Gastrocnemius medialis (tissue), 4 donors: Measurements from ENCODE around the gene MCM7. TPM values are rescaled to one million over a fixed set of nuclear protein-coding genes. Genes with fewer than 3 reads are reported as not detected.

Source experiments
- ATAC-seq, 2 donors: fragments of 150-250 bp; one replicate each; pipeline ENCODE4 v1.9.1; 2016
- DNase-seq, 2 donors: peaks; one replicate each; pipeline ENCODE4 v3.0.0-alpha.2; 2019
- H3K27ac ChIP-seq, 4 donors: fragments of 200-600 bp; sonication (generic); 1 replicate in 1 of 4; 2 replicates in 3 of 4; pipeline ENCODE4 v1.5.1; 2016 to 2018; ENCODE audit warnings: mild to moderate bottlenecking in 2 of 4, moderate library complexity in 1 of 4
- H3K27me3 ChIP-seq, 3 donors: fragments of 200-600 bp; sonication (generic) in 2 of 3; 1 replicate in 1 of 3; 2 replicates in 2 of 3; pipeline versions ENCODE4 v1.5.1 to v1.6.0; 2016 to 2019; ENCODE audit warnings: mild to moderate bottlenecking in 1 of 3, moderate library complexity in 1 of 3
- H3K36me3 ChIP-seq, 2 donors: fragments of 200-600 bp; sonication (generic) in 1 of 2; one replicate each; pipeline ENCODE4 v1.5.1; 2017 to 2018
- H3K4me1 ChIP-seq, 2 donors: fragments of 200-600 bp; sonication (generic) in 1 of 2; one replicate each; pipeline ENCODE4 v1.5.1; 2016 to 2017; ENCODE audit warnings: mild to moderate bottlenecking in 2 of 2
- H3K4me3 ChIP-seq, 4 donors: fragments of 200-600 bp; sonication (generic) in 3 of 4; 1 replicate in 1 of 4; 2 replicates in 3 of 4; pipeline ENCODE4 v1.5.1; 2016 to 2019; ENCODE audit warnings: mild to moderate bottlenecking in 2 of 4
- H3K9me3 ChIP-seq, 3 donors: fragments of 200-600 bp; sonication (generic) in 2 of 3; 1 replicate in 1 of 3; 2 replicates in 2 of 3; pipeline ENCODE4 v1.5.1; 2016 to 2019
- POLR2A ChIP-seq, 2 donors: fragments of 450-650 bp; IDR thresholded peaks; one replicate each; pipeline ENCODE4 v1.6.1; 2017; ENCODE audit warnings: antibody characterized with exemption in 2 of 2, mild to moderate bottlenecking in 2 of 2, moderate library complexity in 2 of 2
- in situ Hi-C, 4 donors: fragments of 200-750 bp; cut with MboI; loops; one replicate each; pipeline versions ENCODE4 v1.15.0 to v1.8.0; 2017; ENCODE audit warnings: low sequenced_read_pairs in 4 of 4
- intact Hi-C: fragments of 100-400 bp; cut with DNase I; formaldehyde crosslinking; loops from one replicate; pipeline ENCODE4 v1.15.1; 2023; ENCODE audit warnings: low total_unique reads
- total RNA-seq, 4 donors: library from RNA; depleted of rRNA; stranded (reverse); fragments of >200 nt; gene quantifications; one replicate each; pipeline versions ENCODE4 v1.1.0 to v1.2.3, GENCODE V29; 2016
- TF ChIP-seq, protein P1 (sequence below), 5 experiments: fragments of 450-650 bp in 3 of 5; fragments of 200-600 bp in 2 of 5; sonication (generic) in 2 of 5; IDR thresholded peaks in 4 of 5; conservative IDR thresholded peaks in 1 of 5; 1 replicate in 4 of 5; 2 replicates in 1 of 5; pipeline ENCODE4 v1.5.1; 2016 to 2019; ENCODE audit warnings: antibody characterized with exemption in 5 of 5, mild to moderate bottlenecking in 3 of 5, moderate library complexity in 3 of 5

The MCM7 gene
- total RNA-seq, 4 donors from 2014 or later = 23.9 to 45.7 (median 36.1) TPM

DNA sequence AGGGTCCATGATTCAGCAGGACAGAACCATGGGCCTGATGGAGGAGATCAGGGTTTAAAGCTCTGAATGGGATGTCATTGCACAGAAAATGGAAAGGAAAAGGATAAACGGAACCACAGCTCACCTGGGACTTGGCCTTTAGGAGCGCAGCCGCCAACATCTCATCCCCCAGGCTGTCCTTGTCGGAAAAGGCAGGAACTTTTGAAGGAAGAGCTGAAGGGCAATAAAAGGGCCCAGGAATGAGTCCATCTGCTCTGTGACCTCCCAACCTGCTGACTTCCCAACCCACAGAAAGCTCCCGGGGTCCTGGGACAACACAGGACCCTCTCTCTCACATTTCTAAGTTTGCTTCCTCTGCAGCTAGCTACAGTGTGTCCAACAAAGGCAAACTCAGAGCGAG, 25.8 kb downstream of the MCM7 start:
- Histone ChIP-seq H3K4me1 (peaks cover 14 to 16% of the 10 kb centered on the region in 2 donors), H3K4me3 (no peak overlapping the region), H3K36me3 (peaks cover 20 to 72% of the 10 kb centered on the region in 2 donors), H3K27ac (no peak overlapping the region), H3K9me3 (peaks cover 7 to 25% (median 14%) of the 10 kb centered on the region in 3 donors), H3K27me3 (no peaks in the 10 kb centered on the region)
- in situ Hi-C loops (no loop called here), intact Hi-C loops (no loop called here)
- TF ChIP-seq POLR2A (IDR thresholded peaks at IDR 0.05) = no peak
- TF ChIP-seq, protein P1, sequence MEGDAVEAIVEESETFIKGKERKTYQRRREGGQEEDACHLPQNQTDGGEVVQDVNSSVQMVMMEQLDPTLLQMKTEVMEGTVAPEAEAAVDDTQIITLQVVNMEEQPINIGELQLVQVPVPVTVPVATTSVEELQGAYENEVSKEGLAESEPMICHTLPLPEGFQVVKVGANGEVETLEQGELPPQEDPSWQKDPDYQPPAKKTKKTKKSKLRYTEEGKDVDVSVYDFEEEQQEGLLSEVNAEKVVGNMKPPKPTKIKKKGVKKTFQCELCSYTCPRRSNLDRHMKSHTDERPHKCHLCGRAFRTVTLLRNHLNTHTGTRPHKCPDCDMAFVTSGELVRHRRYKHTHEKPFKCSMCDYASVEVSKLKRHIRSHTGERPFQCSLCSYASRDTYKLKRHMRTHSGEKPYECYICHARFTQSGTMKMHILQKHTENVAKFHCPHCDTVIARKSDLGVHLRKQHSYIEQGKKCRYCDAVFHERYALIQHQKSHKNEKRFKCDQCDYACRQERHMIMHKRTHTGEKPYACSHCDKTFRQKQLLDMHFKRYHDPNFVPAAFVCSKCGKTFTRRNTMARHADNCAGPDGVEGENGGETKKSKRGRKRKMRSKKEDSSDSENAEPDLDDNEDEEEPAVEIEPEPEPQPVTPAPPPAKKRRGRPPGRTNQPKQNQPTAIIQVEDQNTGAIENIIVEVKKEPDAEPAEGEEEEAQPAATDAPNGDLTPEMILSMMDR (IDR thresholded peaks at IDR 0.05 in 4 of 5, conservative IDR thresholded peaks at IDR 0.05 in 1 of 5) = no peak
- no peak for ATAC-seq
- DNase-seq = no peak

DNA sequence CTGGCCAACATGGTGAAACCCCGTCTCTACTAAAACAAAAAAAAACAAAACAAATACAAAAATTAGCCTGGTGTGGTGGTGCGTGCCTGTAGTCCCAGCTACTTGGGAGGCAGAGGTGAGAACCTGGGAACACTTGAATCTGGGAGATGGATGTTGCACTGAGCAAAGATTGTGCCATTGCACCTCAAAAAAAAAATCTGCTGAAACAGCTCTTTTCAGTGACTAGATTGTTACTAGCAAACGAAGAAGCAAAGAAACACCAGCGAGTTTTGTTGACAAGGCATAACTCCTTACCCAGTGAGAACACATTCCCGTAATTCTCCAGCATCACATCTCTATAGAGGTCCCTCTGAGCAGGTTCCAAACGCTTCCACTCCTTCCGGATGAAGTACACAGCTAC, 26.4 kb downstream of the MCM7 start:
- H3K4me3 ChIP-seq = no peak overlapping the region
- peaks cover 20 to 78% of the 10 kb centered on the region in 2 donors for H3K36me3 ChIP-seq
- intact Hi-C loops (no loop called here), in situ Hi-C loops (no loop called here)
- no peak for TF ChIP-seq POLR2A (IDR thresholded peaks at IDR 0.05)
- TF ChIP-seq, protein P1 (IDR thresholded peaks at IDR 0.05 in 4 of 5, conservative IDR thresholded peaks at IDR 0.05 in 1 of 5) = no peak
- no peak for ATAC-seq
- H3K9me3 ChIP-seq = peaks cover 7 to 30% (median 14%) of the 10 kb centered on the region in 3 donors
- no peaks in the 10 kb centered on the region for H3K27me3 ChIP-seq
- peaks cover 8 to 11% of the 10 kb centered on the region in 2 donors for H3K4me1 ChIP-seq
- no peak for DNase-seq
- H3K27ac ChIP-seq = no peak overlapping the region

DNA sequence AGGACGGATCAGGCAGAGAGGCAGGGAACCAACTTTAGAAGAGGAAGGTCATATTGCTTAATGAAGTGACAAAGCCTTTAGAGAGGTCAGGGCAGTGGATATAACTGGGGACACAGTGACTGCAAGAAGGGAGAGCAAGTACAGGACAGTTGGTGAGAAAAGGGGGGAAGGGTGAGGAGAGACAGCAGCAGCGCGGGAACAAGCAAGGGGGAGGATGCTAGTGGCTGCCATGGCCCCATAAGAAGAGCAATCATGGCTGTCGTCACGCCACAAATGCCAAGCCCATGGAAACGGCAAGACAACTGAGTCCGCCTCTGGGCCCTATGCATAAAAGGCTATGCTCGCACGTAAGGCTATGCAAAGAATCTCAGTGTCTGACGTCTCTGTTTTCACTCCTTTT, 28.7 kb downstream of the MCM7 start:
- peaks cover 7 to 31% (median 14%) of the 10 kb centered on the region in 3 donors for H3K9me3 ChIP-seq
- no peaks in the 10 kb centered on the region for H3K27me3 ChIP-seq
- H3K27ac ChIP-seq = no peak overlapping the region
- H3K4me1 ChIP-seq = no peaks in the 10 kb centered on the region
- ATAC-seq (no peak), DNase-seq (no peak)
- TF ChIP-seq, protein P1 (IDR thresholded peaks at IDR 0.05 in 4 of 5, conservative IDR thresholded peaks at IDR 0.05 in 1 of 5) = no peak
- TF ChIP-seq POLR2A (IDR thresholded peaks at IDR 0.05) = no peak
- in situ Hi-C loops = no loop called here
- H3K36me3 ChIP-seq = peaks cover 20 to 94% of the 10 kb centered on the region in 2 donors
- intact Hi-C loops = no loop called here
- no peak overlapping the region for H3K4me3 ChIP-seq

DNA sequence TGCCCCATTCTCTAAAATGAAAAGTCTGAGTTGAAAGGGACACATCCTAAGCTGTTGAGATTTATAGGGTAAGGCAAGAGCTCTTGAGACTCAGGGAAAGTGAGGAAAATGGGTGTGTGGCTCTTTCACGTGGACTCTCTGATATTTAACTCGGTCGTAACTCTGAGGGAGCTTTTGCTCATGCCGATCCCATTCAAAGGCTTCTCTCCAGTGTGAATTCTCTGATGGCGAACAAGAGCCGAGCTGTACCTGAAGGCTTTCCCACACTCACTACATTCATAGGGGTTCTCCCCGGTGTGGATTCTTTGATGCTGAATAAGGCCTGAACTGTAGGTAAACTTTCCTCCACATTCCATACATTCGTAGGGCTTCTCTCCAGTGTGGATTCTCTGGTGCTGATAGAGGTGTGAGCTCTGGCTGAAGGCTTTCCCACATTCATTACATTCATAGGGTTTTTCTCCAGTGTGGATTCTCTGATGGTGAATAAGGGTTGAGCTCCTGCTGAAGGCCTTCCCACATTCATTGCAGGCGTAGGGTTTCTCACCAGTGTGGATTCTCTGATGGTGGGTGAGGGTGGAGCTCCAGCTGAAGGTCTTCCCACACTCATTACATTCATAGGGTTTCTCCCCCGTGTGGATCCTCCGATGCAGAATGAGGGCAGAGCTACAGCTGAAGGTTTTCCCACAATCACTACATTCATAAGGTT, 30.0 kb downstream of the MCM7 start:
- intact Hi-C loops = no loop called here

More for the DNA sequence above, 30.0 kb downstream of the MCM7 start:
- Histone ChIP-seq H3K27ac (no peak overlapping the region), H3K4me3 (peak overlapping the region in 1 of 4 donors; percentile 37), H3K36me3 (peaks cover 20 to 81% of the 10 kb centered on the region in 2 donors), H3K9me3 (peaks cover 7 to 31% (median 14%) of the 10 kb centered on the region in 3 donors), H3K27me3 (no peaks in the 10 kb centered on the region), H3K4me1 (no peaks in the 10 kb centered on the region)
- DNase-seq (no peak), ATAC-seq (no peak)
- TF ChIP-seq, protein P1 (IDR thresholded peaks at IDR 0.05 in 4 of 5, conservative IDR thresholded peaks at IDR 0.05 in 1 of 5) = no peak
- no peak for TF ChIP-seq POLR2A (IDR thresholded peaks at IDR 0.05)
- in situ Hi-C loops = no loop called here
